VCaP (cell line): ENCODE measurements around the gene MORN3.
"Not testable (repeated sequence)": the region's sequence is repeated elsewhere in the genome, so short reads cannot be mapped to it uniquely, and the experiment has no call there.

Source experiments
- H3K27ac ChIP-seq: fragments of 450-650 bp; 2 replicates; pipeline ENCODE4 v1.5.1; 2017
- TF ChIP-seq, protein P1 (sequence below): fragments of 450-650 bp; conservative IDR thresholded peaks from 2 replicates; pipeline ENCODE4 v1.5.1; 2017; ENCODE audit warnings: mild to moderate bottlenecking, moderate library complexity

The MORN3 gene, protein sequence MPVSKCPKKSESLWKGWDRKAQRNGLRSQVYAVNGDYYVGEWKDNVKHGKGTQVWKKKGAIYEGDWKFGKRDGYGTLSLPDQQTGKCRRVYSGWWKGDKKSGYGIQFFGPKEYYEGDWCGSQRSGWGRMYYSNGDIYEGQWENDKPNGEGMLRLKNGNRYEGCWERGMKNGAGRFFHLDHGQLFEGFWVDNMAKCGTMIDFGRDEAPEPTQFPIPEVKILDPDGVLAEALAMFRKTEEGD

DNA sequence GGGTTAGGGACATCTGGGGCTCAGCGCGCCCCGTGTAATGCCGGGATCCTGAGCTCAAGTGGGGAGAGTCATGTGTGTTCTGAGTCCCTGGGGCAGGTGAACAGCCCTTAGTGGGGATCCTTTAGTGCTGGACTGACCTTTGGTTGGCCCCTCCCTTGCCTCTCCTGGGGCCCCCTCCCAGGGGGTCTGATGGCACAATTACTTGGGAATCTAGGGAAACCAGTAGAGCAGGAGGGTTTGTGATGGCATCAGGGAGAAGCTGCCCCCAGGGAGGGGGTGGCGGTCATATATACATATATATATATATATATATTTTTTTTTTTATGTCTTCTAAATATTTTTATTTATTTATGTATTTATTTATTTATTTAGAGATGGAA lies at the start of gene MORN3:
Gene MORN3, minus strand, starts transcription at position 134 of the 380 bp plus-strand sequence. CDS start 171 bp downstream, outside the sequence.
- H3K27ac ChIP-seq = no peak within 1 kb of the TSS
- TF ChIP-seq, protein P1, sequence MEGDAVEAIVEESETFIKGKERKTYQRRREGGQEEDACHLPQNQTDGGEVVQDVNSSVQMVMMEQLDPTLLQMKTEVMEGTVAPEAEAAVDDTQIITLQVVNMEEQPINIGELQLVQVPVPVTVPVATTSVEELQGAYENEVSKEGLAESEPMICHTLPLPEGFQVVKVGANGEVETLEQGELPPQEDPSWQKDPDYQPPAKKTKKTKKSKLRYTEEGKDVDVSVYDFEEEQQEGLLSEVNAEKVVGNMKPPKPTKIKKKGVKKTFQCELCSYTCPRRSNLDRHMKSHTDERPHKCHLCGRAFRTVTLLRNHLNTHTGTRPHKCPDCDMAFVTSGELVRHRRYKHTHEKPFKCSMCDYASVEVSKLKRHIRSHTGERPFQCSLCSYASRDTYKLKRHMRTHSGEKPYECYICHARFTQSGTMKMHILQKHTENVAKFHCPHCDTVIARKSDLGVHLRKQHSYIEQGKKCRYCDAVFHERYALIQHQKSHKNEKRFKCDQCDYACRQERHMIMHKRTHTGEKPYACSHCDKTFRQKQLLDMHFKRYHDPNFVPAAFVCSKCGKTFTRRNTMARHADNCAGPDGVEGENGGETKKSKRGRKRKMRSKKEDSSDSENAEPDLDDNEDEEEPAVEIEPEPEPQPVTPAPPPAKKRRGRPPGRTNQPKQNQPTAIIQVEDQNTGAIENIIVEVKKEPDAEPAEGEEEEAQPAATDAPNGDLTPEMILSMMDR = no peak

DNA sequence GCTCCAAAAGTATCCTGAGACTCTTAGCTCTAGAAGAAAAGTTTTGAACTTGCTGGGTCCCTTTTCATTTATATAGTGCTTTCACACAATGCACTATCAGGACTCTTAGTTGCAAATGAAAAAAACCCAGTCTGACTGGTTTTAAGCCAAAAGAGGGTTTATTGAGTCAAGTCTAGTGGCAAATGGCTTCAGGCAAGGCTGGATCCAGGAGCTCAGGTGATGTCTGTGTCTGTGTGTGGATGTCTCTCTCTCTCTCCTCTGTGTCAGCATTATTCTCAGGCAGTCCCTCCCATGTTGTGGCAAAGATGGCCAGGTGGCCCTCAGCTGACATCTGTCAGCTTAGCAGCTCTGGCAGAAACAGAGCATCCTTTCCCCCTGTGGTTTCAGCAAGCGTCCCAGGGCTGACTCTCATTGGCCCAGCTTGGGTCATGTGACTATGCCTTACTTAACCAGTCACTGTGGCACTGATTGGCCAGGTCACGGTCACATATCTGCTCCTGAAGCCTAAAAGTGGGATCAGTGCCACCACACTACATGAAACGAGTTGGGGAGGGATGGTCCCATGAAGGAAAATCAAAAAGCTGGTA lies 49.3 kb upstream of the MORN3 start:
- TF ChIP-seq, protein P1 = no peak

DNA sequence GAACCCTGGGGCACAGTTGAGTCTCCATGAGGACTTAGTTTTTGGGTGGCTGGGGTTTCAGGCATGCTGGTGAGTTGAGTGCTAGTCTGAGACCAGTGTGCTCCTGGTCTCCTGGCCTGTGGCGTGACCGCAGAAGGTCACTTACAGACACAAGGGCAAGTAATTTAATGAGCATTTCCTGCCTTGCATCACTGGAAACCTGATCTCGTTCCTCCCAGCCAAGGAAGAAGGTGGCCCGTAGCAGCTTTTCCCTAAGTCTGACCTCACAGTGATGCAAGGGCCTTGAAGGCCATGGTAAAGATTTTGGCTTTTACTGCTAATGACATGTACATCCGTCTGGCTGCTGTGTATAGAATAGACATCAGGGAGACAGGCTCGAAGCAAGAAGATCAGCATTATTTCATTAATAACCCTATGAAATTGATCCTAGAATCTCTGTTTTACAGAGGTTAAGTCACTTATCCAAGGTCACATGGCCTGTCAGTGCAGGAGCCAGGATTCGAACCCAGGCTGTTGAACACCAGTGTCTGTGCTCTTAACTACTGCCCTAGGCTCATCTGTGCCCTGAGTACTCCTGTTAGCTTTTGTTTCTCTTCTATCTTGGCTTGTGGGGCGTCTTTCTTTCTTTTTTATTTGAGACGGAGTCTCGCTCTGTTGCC lies 47.7 kb upstream of the MORN3 start:
- TF ChIP-seq, protein P1 = no peak
- no peak overlapping the region for H3K27ac ChIP-seq

More for the DNA sequence above, 49.3 kb upstream of the MORN3 start:
- H3K27ac ChIP-seq = no peak overlapping the region

DNA sequence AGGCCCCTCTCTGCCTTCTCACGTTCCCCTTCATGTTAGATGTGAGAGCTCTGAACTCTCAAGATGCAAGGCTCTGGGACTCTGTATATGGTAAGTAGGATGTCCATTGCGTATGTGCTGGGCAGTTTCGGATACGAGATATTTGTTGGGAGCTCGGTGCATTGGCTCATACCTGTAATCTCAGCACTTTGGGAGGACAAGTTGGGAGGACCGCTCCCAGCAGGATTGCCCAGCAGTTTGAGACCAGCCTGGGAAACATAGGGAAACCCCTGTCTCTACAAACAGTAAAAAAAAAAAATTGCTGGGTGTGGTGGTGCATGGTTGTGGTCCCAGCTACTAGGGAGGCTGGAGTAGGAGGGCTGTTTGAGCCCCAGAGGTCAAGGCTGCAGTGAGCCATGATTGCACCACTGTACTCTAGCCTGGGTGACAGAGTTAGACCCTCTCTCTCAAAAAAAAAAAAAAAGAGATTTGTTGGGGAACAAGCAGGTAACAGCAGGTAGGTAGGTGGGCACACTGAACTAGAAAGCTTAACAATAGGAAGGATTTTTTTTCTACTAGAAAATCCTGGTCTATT lies 46.5 kb upstream of the MORN3 start:
- H3K27ac ChIP-seq = no peak overlapping the region
- TF ChIP-seq, protein P1 = no peak

DNA sequence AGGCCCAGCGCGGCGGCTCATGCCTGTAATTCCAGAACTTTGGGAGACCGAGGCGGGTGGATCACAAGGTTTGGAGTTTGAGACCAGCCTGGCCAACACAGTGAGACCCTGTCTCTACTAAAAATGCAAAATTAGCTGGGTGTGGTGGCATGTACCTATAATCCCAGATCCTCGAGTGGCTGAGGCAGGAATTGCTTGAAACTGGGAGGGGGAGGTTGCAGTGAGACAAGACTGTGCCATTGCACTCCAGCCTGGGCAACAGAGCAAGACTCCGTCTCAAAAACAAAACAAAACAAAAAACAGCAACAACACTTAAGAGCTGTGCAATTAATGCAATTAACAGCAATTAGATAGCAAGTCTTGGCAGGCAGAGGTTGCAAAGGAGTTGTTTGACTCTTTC lies 45.6 kb upstream of the MORN3 start:
- not testable (repeated sequence) for H3K27ac ChIP-seq

DNA sequence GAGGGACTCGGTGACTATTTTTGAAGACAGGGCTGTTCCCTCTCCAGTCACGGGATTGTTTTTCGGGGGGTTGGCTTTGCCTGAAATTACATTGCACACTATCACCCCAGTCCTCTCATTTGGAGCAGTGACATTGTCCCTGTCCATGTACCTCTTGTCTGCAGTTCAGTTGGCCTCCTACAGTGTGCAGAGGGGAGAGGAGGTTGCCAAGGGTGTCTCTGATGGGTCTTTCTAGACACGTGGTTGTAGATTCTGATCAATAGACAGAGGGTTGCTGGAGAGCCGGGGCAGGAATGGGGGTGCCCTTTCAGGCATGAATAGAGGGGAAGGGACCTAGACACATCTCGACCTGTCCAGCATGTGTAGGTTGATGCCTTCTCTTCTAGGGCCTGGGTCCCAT lies 44.3 kb upstream of the MORN3 start:
- peak overlapping the region; percentile 76; the same call in 1 of the 2 replicates for H3K27ac ChIP-seq
- TF ChIP-seq, protein P1 = no peak

DNA sequence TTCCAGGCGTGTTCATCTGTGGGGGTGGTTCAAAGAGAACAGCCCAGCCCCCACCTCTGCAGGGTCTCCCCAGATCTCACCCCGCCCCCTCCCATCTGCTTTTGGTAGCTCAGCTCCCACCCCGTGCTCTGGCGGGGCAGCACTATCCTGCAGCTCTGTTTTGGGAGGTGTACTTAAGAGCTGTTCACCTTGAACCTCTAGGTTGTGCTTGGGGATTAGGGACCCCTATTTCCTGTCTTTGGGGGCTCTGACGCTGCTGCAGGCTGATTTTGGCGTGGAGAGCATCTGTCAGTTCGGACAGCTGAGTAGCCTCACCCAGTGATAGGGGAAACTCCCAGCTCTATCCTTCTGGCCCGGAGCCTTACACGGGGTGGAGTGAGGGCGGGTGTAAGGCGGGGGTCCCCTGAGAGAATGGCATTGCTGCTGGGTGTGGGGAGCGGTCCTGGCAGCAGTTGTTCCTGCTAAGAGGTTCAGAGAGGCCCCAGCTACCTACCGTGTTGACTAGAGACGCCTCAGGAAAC lies 43.9 kb upstream of the MORN3 start:
- TF ChIP-seq, protein P1 = no peak
- peak overlapping the region; percentile 76; the same call in 1 of the 2 replicates for H3K27ac ChIP-seq
